D721Med (cell line): Measurements from ENCODE around the gene MICU1.
"Not testable (repeated sequence)": the region's sequence is repeated elsewhere in the genome, so short reads cannot be mapped to it uniquely, and the experiment has no call there.

Source experiments
- DNase-seq: peaks from one replicate; pipeline ENCODE4 v3.0.0; 2011; ENCODE audit warnings: low spot score; ENCODE audit not compliant: insufficient read length
- FAIRE-seq: peaks from 2 replicates; lab custom pipeline; 2011; peaks lifted over from hg19 to GRCh38; lab: Jason Lieb, UNC
- CTCF ChIP-seq: IDR thresholded peaks from 2 replicates; pipeline ENCODE4 v1.5.1; 2012; ENCODE audit warnings: mild to moderate bottlenecking, control low read depth; ENCODE audit not compliant: insufficient read depth; ENCODE audit errors: missing control alignments

The MICU1 gene

GRCh38 chr10:72472306-72472705, 153.6 kb downstream of the MICU1 start:
- FAIRE-seq (no peak), DNase-seq (no peak)
- no peak for TF ChIP-seq CTCF

GRCh38 chr10:72470666-72471065, 155.2 kb downstream of the MICU1 start:
- DNase-seq: no peak
- no peak for FAIRE-seq
- no peak for TF ChIP-seq CTCF

GRCh38 chr10:72467064-72467463, 158.8 kb downstream of the MICU1 start:
- not testable (repeated sequence) for DNase-seq, FAIRE-seq

- no peak for DNase-seq
- TF ChIP-seq CTCF: no peak
Measured at GRCh38 chr10:72466018-72466417, 159.9 kb downstream of the MICU1 start.

GRCh38 chr10:72464438-72464837, 161.4 kb downstream of the MICU1 start:
- DNase-seq: no peak
- no peak for FAIRE-seq
- TF ChIP-seq CTCF: no peak

More at GRCh38 chr10:72466018-72466417, 159.9 kb downstream of the MICU1 start:
- FAIRE-seq: no peak

- no peak for TF ChIP-seq CTCF
- FAIRE-seq (no peak), DNase-seq (no peak)
Measured at GRCh38 chr10:72462261-72462660, 163.6 kb downstream of the MICU1 start.

- DNase-seq (no peak), FAIRE-seq (no peak)
- no peak for TF ChIP-seq CTCF
Measured at GRCh38 chr10:72461085-72461484, 164.8 kb downstream of the MICU1 start.
